Vagina (tissue), 2 donors: Measurements from ENCODE around the gene SPRR3. TPM values are rescaled to one million over a fixed set of nuclear protein-coding genes. Genes with fewer than 3 reads are reported as not detected.

ENCODE experiments used
- DNase-seq, 2 donors: peaks; one replicate each; pipeline ENCODE4 v3.0.0-alpha.2; 2017; ENCODE audit errors: extremely low spot score in 2 of 2
- H3K27ac ChIP-seq: fragments of 200-600 bp; sonication (generic); one replicate; pipeline ENCODE4 v1.5.1; 2019
- H3K27me3 ChIP-seq: fragments of 200-600 bp; sonication (generic); one replicate; pipeline ENCODE4 v1.5.1; 2019
- H3K36me3 ChIP-seq, 2 donors: fragments of 200-600 bp; sonication (generic); one replicate each; pipeline ENCODE4 v1.5.1; 2017 to 2019
- H3K4me1 ChIP-seq: fragments of 200-600 bp; sonication (generic); one replicate; pipeline ENCODE4 v1.5.1; 2019
- H3K4me3 ChIP-seq, 2 donors: fragments of 200-600 bp; sonication (generic); 1 replicate in 1 of 2; 2 replicates in 1 of 2; pipeline ENCODE4 v1.5.1; 2016 to 2019
- H3K9me3 ChIP-seq: fragments of 200-600 bp; sonication (generic); one replicate; pipeline ENCODE4 v1.5.1; 2019
- POLR2A ChIP-seq, 2 donors: fragments of 450-650 bp; IDR thresholded peaks; one replicate each; pipeline ENCODE4 v1.6.1; 2017; ENCODE audit warnings: antibody characterized with exemption in 2 of 2, mild to moderate bottlenecking in 2 of 2, moderate library complexity in 2 of 2
- POLR2AphosphoS5 ChIP-seq, 2 donors: sonication (generic); formaldehyde crosslinking; IDR thresholded peaks; one replicate each; pipeline ENCODE4 v1.9.0; 2017; ENCODE audit warnings: antibody characterized with exemption in 2 of 2, mild to moderate bottlenecking in 2 of 2, low read depth in 1 of 2; ENCODE audit not compliant: insufficient read depth in 1 of 2
- intact Hi-C: fragments of 100-400 bp; cut with DNase I; formaldehyde crosslinking; loops from one replicate; pipeline ENCODE4 v1.15.1; 2023
- total RNA-seq: library from RNA; depleted of rRNA; stranded (reverse); fragments of >200 nt; gene quantifications from one replicate; pipeline ENCODE4 v1.2.3, GENCODE V29; 2016
- TF ChIP-seq, protein P1 (sequence below), 3 experiments: fragments of 450-650 bp in 2 of 3; fragments of 200-600 bp in 1 of 3; sonication (generic) in 1 of 3; IDR thresholded peaks; one replicate each; pipeline ENCODE4 v1.5.1; 2017 to 2019; ENCODE audit warnings: antibody characterized with exemption in 3 of 3, mild to moderate bottlenecking in 2 of 3, moderate library complexity in 2 of 3

Gene SPRR3, protein sequence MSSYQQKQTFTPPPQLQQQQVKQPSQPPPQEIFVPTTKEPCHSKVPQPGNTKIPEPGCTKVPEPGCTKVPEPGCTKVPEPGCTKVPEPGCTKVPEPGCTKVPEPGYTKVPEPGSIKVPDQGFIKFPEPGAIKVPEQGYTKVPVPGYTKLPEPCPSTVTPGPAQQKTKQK
- total RNA-seq: 1,163 TPM

DNA sequence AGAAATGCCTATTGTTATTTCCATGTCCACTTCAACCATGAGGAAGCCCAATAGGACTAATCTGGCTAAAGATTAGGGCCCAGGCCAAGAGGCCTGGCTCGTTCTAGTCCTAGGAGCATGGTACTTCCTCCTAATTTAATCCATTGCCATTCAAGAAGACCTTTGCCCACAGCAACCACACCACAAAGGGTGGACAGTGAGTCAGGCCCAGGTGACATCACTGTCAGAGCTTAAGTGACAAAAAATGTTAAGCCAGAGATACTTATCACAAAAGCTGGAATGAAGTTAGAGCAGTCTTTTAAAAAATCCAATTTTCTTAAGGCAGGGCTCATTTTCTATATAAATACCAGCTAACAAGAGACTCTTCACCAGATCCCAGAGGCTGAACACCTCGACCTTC is at the start of gene SPRR3:
Gene SPRR3 (plus strand): TSS at position 368 of the 400 bp plus-strand sequence. CDS start 1,272 bp downstream, outside the sequence.
- Histone ChIP-seq H3K9me3 (no peaks in the 10 kb centered on the region), H3K4me3 (peak within 1 kb of the TSS in 1 of 2 donors; percentile 13), H3K27me3 (no peaks in the 10 kb centered on the region), H3K4me1 (no peaks in the 10 kb centered on the region), H3K36me3 (no peaks in the 10 kb centered on the region), H3K27ac (no peak within 1 kb of the TSS)
- TF ChIP-seq POLR2A (IDR thresholded peaks at IDR 0.05) (no peak), POLR2AphosphoS5 (IDR thresholded peaks at IDR 0.05; ENCODE audit: insufficient read depth in 1 of 2, low read depth in 1 of 2) (no peak)
- TF ChIP-seq, protein P1, sequence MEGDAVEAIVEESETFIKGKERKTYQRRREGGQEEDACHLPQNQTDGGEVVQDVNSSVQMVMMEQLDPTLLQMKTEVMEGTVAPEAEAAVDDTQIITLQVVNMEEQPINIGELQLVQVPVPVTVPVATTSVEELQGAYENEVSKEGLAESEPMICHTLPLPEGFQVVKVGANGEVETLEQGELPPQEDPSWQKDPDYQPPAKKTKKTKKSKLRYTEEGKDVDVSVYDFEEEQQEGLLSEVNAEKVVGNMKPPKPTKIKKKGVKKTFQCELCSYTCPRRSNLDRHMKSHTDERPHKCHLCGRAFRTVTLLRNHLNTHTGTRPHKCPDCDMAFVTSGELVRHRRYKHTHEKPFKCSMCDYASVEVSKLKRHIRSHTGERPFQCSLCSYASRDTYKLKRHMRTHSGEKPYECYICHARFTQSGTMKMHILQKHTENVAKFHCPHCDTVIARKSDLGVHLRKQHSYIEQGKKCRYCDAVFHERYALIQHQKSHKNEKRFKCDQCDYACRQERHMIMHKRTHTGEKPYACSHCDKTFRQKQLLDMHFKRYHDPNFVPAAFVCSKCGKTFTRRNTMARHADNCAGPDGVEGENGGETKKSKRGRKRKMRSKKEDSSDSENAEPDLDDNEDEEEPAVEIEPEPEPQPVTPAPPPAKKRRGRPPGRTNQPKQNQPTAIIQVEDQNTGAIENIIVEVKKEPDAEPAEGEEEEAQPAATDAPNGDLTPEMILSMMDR (IDR thresholded peaks at IDR 0.05): no peak
- DNase-seq: no peak
- intact Hi-C loops: no loop called here

DNA sequence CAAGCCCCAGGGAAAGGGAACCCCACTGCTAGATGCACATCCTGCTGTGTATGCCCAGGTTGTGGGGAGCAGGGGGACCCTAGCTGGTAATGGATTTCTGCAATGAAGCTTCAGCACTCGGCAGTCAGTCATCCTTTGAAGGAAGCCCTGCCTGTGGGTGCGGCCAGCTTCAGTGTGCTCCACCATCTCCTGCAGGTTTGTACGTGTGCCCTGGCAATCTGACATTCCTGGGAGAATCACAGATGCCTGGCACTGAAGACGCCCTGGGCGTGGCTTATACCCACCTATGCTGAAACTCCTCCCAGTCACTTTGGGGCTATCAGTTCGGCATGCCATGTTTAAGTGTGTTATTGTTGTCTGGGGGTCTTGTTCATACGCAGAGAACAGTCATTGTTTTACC is 47.8 kb upstream of the SPRR3 start:
- Histone ChIP-seq H3K9me3 (no peaks in the 10 kb centered on the region), H3K4me1 (peaks cover 9% of the 10 kb centered on the region), H3K27me3 (no peaks in the 10 kb centered on the region), H3K36me3 (no peaks in the 10 kb centered on the region), H3K4me3 (no peak overlapping the region), H3K27ac (peak overlapping the region; percentile 7)
- peak; percentile 75 to 89 for DNase-seq
- intact Hi-C loops: no loop called here
- TF ChIP-seq, protein P1 (IDR thresholded peaks at IDR 0.05): no peak
- no peak for TF ChIP-seq POLR2AphosphoS5 (IDR thresholded peaks at IDR 0.05; ENCODE audit: insufficient read depth in 1 of 2, low read depth in 1 of 2)
- no peak for TF ChIP-seq POLR2A (IDR thresholded peaks at IDR 0.05)

DNA sequence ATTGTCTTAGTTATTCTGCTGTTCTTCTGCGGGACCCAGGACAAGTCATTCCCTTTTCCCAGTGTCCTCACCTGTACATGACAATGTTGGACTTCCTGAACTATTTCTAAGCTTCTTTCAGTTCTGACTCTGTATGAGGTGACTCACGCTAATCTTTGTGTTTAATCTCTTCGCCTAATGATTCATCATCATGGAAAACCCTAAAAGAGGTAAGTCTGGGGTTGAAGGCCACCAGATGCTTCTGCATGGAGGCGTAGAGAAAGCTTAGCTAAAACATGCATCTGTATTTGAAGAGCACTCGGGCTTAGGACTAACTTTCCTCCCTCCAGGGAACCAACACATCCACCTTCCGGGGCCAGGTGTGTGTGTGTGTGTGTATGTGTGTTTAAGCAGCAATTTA is 47.1 kb upstream of the SPRR3 start:
- no peaks in the 10 kb centered on the region for H3K27me3 ChIP-seq
- peak in 1 of 2 donors; percentile 56 for DNase-seq
- no peaks in the 10 kb centered on the region for H3K9me3 ChIP-seq
- H3K4me1 ChIP-seq: peaks cover 9% of the 10 kb centered on the region
- intact Hi-C loops: no loop called here
- peak overlapping the region; percentile 7 for H3K27ac ChIP-seq
- no peaks in the 10 kb centered on the region for H3K36me3 ChIP-seq
- H3K4me3 ChIP-seq: no peak overlapping the region
- peak in 1 of 2 donors; percentile 58 for TF ChIP-seq POLR2AphosphoS5 (IDR thresholded peaks at IDR 0.05; ENCODE audit: insufficient read depth in 1 of 2, low read depth in 1 of 2)
- TF ChIP-seq, protein P1 (IDR thresholded peaks at IDR 0.05): no peak
- no peak for TF ChIP-seq POLR2A (IDR thresholded peaks at IDR 0.05)

DNA sequence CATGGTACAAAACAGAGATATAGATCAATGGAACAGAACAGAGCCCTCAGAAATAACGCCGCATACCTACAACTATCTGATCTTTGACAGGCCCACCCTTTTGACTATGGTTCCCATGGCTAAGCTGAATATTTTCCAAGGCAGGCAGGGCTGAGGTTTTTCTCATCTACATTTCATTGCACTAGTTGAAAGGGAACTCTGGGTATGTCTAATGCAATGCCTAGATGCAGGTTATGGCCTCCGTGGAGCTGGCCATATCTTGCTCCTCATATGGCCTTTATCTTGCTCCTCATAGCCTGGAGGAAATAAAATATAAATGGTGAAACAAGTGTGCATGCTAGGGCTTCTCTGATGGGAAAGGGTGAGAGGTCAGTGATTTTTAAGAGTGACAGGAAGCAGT is 44.0 kb upstream of the SPRR3 start:
- no peak overlapping the region for H3K4me3 ChIP-seq
- DNase-seq: no peak
- TF ChIP-seq, protein P1 (IDR thresholded peaks at IDR 0.05): no peak
- TF ChIP-seq POLR2A (IDR thresholded peaks at IDR 0.05) (no peak), POLR2AphosphoS5 (IDR thresholded peaks at IDR 0.05; ENCODE audit: insufficient read depth in 1 of 2, low read depth in 1 of 2) (no peak)

DNA sequence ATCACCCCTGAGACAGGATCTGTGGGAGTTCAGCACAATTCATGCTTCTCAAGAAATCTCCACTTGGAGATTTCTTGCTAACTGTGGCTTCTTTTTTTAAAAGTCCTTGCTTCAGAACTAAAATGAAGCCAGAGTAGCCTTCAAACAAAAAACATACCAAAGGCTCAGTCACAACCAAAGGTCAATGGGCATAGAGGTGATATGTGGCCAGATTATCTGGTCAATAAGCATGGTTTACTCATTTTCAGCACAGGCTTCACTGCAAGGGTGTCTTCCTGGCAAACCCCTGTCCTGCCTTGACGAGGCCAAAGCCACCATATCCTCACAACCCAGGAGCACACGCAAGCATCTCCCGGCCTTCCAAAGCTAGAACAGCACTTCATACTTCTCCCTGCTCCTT is 42.3 kb upstream of the SPRR3 start:
- no peak for DNase-seq
- H3K4me3 ChIP-seq: no peak overlapping the region
- TF ChIP-seq POLR2AphosphoS5 (IDR thresholded peaks at IDR 0.05; ENCODE audit: insufficient read depth in 1 of 2, low read depth in 1 of 2): no peak
- TF ChIP-seq, protein P1 (IDR thresholded peaks at IDR 0.05): no peak
- TF ChIP-seq POLR2A (IDR thresholded peaks at IDR 0.05): no peak
- no peaks in the 10 kb centered on the region for H3K4me1 ChIP-seq
- no peaks in the 10 kb centered on the region for H3K9me3 ChIP-seq
- H3K27me3 ChIP-seq: no peaks in the 10 kb centered on the region
- H3K27ac ChIP-seq: no peak overlapping the region
- intact Hi-C loops: no loop called here
- no peaks in the 10 kb centered on the region for H3K36me3 ChIP-seq

More for the DNA sequence above, 44.0 kb upstream of the SPRR3 start:
- Histone ChIP-seq H3K27me3 (no peaks in the 10 kb centered on the region), H3K9me3 (no peaks in the 10 kb centered on the region), H3K36me3 (no peaks in the 10 kb centered on the region), H3K4me1 (peaks cover 9% of the 10 kb centered on the region), H3K27ac (no peak overlapping the region)
- intact Hi-C loops: no loop called here
